Heart left ventricle (tissue), 16 donors: Measurements from ENCODE around the gene GRAMD4. TPM values are rescaled to one million over a fixed set of nuclear protein-coding genes. Genes with fewer than 3 reads are reported as not detected.
A peak's percentile ranks its signal among the peaks of the same experiment; 100 is the strongest.

Experiments
- ATAC-seq, 4 donors: fragments of 200-7000 bp; cut with Tn5 transposase; one replicate each; pipeline ENCODE4 v1.9.1; 2020 to 2022; ENCODE audit warnings: moderate library complexity in 4 of 4, mild to moderate bottlenecking in 3 of 4, moderate number of reproducible peaks in 1 of 4
- DNase-seq, 5 donors: peaks; one replicate each; pipeline ENCODE4 v3.0.0-alpha.2; 2020
- H3K27ac ChIP-seq, 12 donors: fragments of 200-600 bp; sonication (generic) in 4 of 12; one replicate each; pipeline versions ENCODE4 v1.5.0 to v1.8.0; 2016 to 2022; ENCODE audit warnings: mild to moderate bottlenecking in 2 of 12
- H3K27me3 ChIP-seq, 9 donors: fragments of 200-600 bp; sonication (generic) in 2 of 9; one replicate each; pipeline versions ENCODE4 v1.5.1 to v1.8.0; 2016 to 2022; ENCODE audit warnings: mild to moderate bottlenecking in 3 of 9
- H3K36me3 ChIP-seq, 9 donors: fragments of 200-600 bp; sonication (generic) in 2 of 9; one replicate each; pipeline versions ENCODE4 v1.5.0 to v1.8.0; 2018 to 2022; ENCODE audit warnings: mild to moderate bottlenecking in 2 of 9
- H3K4me1 ChIP-seq, 12 donors: fragments of 200-600 bp; sonication (generic) in 4 of 12; one replicate each; pipeline versions ENCODE4 v1.5.0 to v1.8.0; 2016 to 2022; ENCODE audit warnings: mild to moderate bottlenecking in 3 of 12
- H3K4me3 ChIP-seq, 12 donors: fragments of 200-600 bp; sonication (generic) in 4 of 12; one replicate each; pipeline versions ENCODE4 v1.5.0 to v1.8.0; 2017 to 2022; ENCODE audit warnings: mild to moderate bottlenecking in 9 of 12, moderate library complexity in 4 of 12
- H3K9me3 ChIP-seq, 12 donors: fragments of 200-600 bp; sonication (generic) in 4 of 12; one replicate each; pipeline versions ENCODE4 v1.5.0 to v1.8.0; 2016 to 2022; ENCODE audit warnings: mild to moderate bottlenecking in 1 of 12
- CTCF ChIP-seq, 12 donors: fragments of 200-600 bp; sonication (generic) in 4 of 12; IDR thresholded peaks; one replicate each; pipeline versions ENCODE4 v1.5.0 to v1.8.0; 2018 to 2022; ENCODE audit warnings: antibody characterized with exemption in 12 of 12, mild to moderate bottlenecking in 5 of 12
- POLR2A ChIP-seq, 2 donors: fragments of 450-650 bp; IDR thresholded peaks; one replicate each; pipeline ENCODE4 v1.6.1; 2017; ENCODE audit warnings: antibody characterized with exemption in 2 of 2, mild to moderate bottlenecking in 2 of 2, moderate library complexity in 2 of 2
- WGBS, 4 donors: extraction: QIAGEN DNeasy Blood & Tissue Kit in 2 of 4; methylation state at CpG; one replicate each; pipeline versions ENCODE4 v1.1.5 to v1.1.7; 2013 to 2018; 5-methylcytosine and 5-hydroxymethylcytosine counted together
- intact Hi-C, 10 donors: fragments of 100-400 bp; cut with DNase I; formaldehyde crosslinking; loops; one replicate each; pipeline versions ENCODE4 v1.11.1 to v1.14.2; 2022
- polyA plus RNA-seq, 2 donors: library from polyadenylated mRNA; stranded (reverse); fragments of 200-250 nt; gene quantifications; one replicate each; pipeline ENCODE4 v1.2.3, GENCODE V29; 2013
- total RNA-seq, 9 donors: library from RNA; depleted of rRNA in 2 of 9; stranded (reverse); fragments of >200 nt in 2 of 9; fragmentation: NEBNext Ultra II Directional in 3 of 9; extraction: Animal tissue kit (Norgen Biotek cat#: 25700) in 3 of 9; gene quantifications; one replicate each; pipeline versions ENCODE4 v1.1.0 to v1.2.4, GENCODE V29; 2016 to 2023
- donor health status: ischemic (EF 13 %, LVEDD 7.1; RV severe dilation, severe dysfunction).
- donor health status: healthy with polysubstance abuse.
- donor health status: DM: no; HTN: yes; CAD: no.
- donor health status: DM: no; HTN: no; CAD: no.
- donor health status: ischemic (EF 25% LVEDD 6.9; RV normal size, moderate dysfunction).
- donor health status: ischemic (EF 25% LVEDD 5.7; RV mildly dilated, moderate dysfunction).
- donor health status: healthy.
- donor health status: DM: yes; HTN: yes; CAD: no.
- donor health status: ischemic (EF 35%, LVEDD 5.7; RV mildly dilated, moderate dysfunction).
- donor health status: nonischemic (EF 11% LVEDD 7.7; RV severe dilation, severe dysfunction).
- donor health status: DM: yes; HTN: yes; CAD: no.
- donor health status: PGD.
- donor health status: ischemic (EF 29% LVEDD 5.4; RV normal size, mild dysfunction).
- donor health status: nonischemic (EF 23%, LVEDD 6.1; RV moderate dilation, normal function).

The GRAMD4 gene
- total and polyA plus RNA-seq, 11 donors: 22.4 to 122 (median 63.1) TPM

DNA sequence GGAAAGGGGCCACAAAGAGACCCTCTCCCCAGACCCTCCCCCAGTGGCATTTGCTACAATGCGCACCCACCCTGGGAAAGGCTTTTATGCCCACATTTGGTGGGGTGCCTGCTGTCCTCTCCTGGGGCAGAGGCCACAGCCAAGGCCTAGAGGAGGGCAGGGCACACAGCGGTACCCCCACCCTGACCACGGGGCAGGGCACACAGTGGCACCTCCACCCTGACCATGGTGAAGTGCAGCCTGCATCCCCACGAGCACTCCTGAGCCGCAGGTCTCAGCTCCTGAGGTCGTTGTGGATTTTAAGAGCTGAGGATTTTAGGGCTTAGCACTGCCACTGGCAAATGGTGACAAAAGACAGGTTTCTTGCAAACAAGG, 83.8 kb downstream of the GRAMD4 start:
- DNase-seq (no peak), ATAC-seq (no peak)
- Histone ChIP-seq H3K36me3 (peaks cover under 1 to 97% (median 93%) of the 10 kb centered on the region in 9 donors), H3K4me1 (peaks cover 0 to 10% (median 0%) of the 10 kb centered on the region in 12 donors), H3K27me3 (no peaks in the 10 kb centered on the region), H3K4me3 (no peak overlapping the region), H3K9me3 (no peaks in the 10 kb centered on the region), H3K27ac (no peak overlapping the region)
- no peak for TF ChIP-seq CTCF (IDR thresholded peaks at IDR 0.05)
- no peak for TF ChIP-seq POLR2A (IDR thresholded peaks at IDR 0.05)
- intact Hi-C loops: no loop called here
- 88 to 95% (median 93%) methylated on average over 4 to 6 of the region's 6 CpGs for WGBS, 4 donors

DNA sequence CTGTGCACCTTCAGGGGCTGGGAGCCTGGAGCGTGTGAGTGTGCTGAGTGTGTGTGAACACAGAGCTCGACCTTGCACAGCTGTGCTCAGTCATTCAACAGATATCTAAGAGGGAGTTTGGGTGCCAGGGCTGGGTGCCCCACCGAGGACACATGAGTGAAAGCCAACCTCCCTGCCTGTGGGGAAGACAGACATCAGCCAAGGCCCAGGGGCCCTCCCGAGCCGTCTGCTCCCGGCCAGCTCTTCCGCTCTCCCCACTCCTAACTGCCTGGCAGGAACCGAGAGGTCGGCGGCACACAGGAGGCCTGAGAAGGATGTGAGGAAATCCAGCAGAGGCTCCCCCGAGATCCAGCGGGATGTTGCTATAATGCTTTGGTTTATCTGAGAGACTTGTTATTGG, 85.9 kb downstream of the GRAMD4 start:
- intact Hi-C loops: no loop called here
- ATAC-seq (peak; percentile 42 to 68 (median 46)), DNase-seq (no peak)
- TF ChIP-seq CTCF (IDR thresholded peaks at IDR 0.05): no peak
- TF ChIP-seq POLR2A (IDR thresholded peaks at IDR 0.05): no peak
- H3K27me3 ChIP-seq: no peaks in the 10 kb centered on the region
- H3K27ac ChIP-seq: no peak overlapping the region
- H3K4me1 ChIP-seq: peaks cover 0 to 10% (median 0%) of the 10 kb centered on the region in 12 donors
- H3K4me3 ChIP-seq: no peak overlapping the region
- WGBS, 4 donors: 56 to 70% (median 67%) methylated on average over 11 to 12 of the region's 12 CpGs
- H3K36me3 ChIP-seq: peaks cover 4 to 97% (median 93%) of the 10 kb centered on the region in 9 donors
- H3K9me3 ChIP-seq: no peaks in the 10 kb centered on the region

DNA sequence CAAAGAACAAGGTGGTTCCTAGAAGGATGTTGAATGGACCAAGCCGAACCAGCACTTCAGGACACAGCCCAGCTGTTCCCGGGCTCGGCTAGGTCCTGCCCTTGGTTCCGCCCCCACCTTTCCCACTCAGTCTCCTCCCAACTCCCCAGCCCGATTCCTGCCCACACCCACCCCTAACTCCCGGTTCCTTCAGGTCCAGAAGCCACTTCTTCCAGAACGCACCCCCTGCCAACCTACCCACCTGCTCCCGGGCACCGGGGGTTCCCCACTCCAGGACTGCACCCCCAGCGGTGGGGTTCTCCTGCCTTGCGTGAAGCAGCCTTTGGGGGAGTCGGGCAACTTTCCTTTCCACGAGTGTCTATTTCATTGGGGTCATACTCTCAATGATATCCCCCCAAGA, 87.1 kb downstream of the GRAMD4 start:
- H3K36me3 ChIP-seq: peaks cover 4 to 100% (median 96%) of the 10 kb centered on the region in 9 donors
- intact Hi-C loops: no loop called here
- whole genome bisulfite sequencing, 4 donors: 84 to 94% (median 91%) methylated on average over 13 of the region's 13 CpGs
- ATAC-seq (no peak), DNase-seq (no peak)
- no peaks in the 10 kb centered on the region for H3K9me3 ChIP-seq
- peaks cover 0 to 10% (median 0%) of the 10 kb centered on the region in 12 donors for H3K4me1 ChIP-seq
- no peak overlapping the region for H3K27ac ChIP-seq
- no peaks in the 10 kb centered on the region for H3K27me3 ChIP-seq
- TF ChIP-seq CTCF (IDR thresholded peaks at IDR 0.05): no peak
- TF ChIP-seq POLR2A (IDR thresholded peaks at IDR 0.05): no peak
- no peak overlapping the region for H3K4me3 ChIP-seq

- Histone ChIP-seq H3K36me3 (peaks cover 4 to 98% (median 92%) of the 10 kb centered on the region in 9 donors), H3K9me3 (no peaks in the 10 kb centered on the region), H3K27me3 (no peaks in the 10 kb centered on the region), H3K4me1 (peaks cover 0 to 10% (median 0%) of the 10 kb centered on the region in 12 donors), H3K4me3 (no peak overlapping the region), H3K27ac (no peak overlapping the region)
- WGBS, 4 donors: 91 to 93% (median 92%) methylated on average over 29 to 32 of the region's 32 CpGs
- no peak for TF ChIP-seq POLR2A (IDR thresholded peaks at IDR 0.05)
- TF ChIP-seq CTCF (IDR thresholded peaks at IDR 0.05): no peak
- intact Hi-C loops: no loop called here
- ATAC-seq (no peak), DNase-seq (no peak)
These were observed 87.8 kb downstream of the GRAMD4 start for GRCh38 chr22:46707827-46708570.
